AG04450 (cell line): ENCODE results near the gene DGUOK. TPM values are rescaled to one million over a fixed set of nuclear protein-coding genes. Genes with fewer than 3 reads are reported as not detected.

Source experiments
- CTCF ChIA-PET: fragments of 300-600, 350-600 bp; formaldehyde crosslinking; extraction: SDS; loops from one replicate; lab custom pipeline; 2022; ENCODE audit warnings: antibody characterized with exemption, inconsistent platforms; lab: Charles Lee
- POLR2A ChIA-PET: fragments of 350-600 bp; formaldehyde crosslinking; extraction: SDS; loops from one replicate; lab custom pipeline; 2021; ENCODE audit warnings: antibody characterized with exemption, inconsistent platforms; lab: Yijun Ruan, JAX
- DNase-seq: peaks from one replicate; pipeline ENCODE4 v3.0.0-alpha.2; 2011; ENCODE audit warnings: low read depth, low spot score
- H3K27ac ChIP-seq: one replicate; pipeline ENCODE4 v1.5.1; 2012; ENCODE audit warnings: low read depth, low read length, control low read depth
- H3K27me3 ChIP-seq: one replicate; pipeline ENCODE4 v1.6.0; 2012; ENCODE audit warnings: low read length; ENCODE audit not compliant: control insufficient read depth, insufficient read depth
- H3K4me3 ChIP-seq: 2 replicates; pipeline ENCODE4 v1.5.1; 2011; ENCODE audit warnings: mild to moderate bottlenecking, low read depth, low read length, control low read depth
- H3K9me3 ChIP-seq: 2 replicates; pipeline ENCODE4 v1.5.1; 2012; ENCODE audit warnings: low read length; ENCODE audit not compliant: control insufficient read depth, insufficient read depth
- polyA plus RNA-seq: library from polyadenylated mRNA; depleted of rRNA; stranded (reverse); fragments of >200 nt; gene quantifications from 2 replicates; pipeline ENCODE4 v1.2.3, GENCODE V29; 2011
- TF ChIP-seq, protein P1 (sequence below): IDR thresholded peaks from 2 replicates; pipeline ENCODE4 v1.5.1; 2011; ENCODE audit warnings: low read depth, low read length, control low read depth, inconsistent platforms

Gene DGUOK
- polyA plus RNA-seq, 1 experiment = 101 TPM

DNA sequence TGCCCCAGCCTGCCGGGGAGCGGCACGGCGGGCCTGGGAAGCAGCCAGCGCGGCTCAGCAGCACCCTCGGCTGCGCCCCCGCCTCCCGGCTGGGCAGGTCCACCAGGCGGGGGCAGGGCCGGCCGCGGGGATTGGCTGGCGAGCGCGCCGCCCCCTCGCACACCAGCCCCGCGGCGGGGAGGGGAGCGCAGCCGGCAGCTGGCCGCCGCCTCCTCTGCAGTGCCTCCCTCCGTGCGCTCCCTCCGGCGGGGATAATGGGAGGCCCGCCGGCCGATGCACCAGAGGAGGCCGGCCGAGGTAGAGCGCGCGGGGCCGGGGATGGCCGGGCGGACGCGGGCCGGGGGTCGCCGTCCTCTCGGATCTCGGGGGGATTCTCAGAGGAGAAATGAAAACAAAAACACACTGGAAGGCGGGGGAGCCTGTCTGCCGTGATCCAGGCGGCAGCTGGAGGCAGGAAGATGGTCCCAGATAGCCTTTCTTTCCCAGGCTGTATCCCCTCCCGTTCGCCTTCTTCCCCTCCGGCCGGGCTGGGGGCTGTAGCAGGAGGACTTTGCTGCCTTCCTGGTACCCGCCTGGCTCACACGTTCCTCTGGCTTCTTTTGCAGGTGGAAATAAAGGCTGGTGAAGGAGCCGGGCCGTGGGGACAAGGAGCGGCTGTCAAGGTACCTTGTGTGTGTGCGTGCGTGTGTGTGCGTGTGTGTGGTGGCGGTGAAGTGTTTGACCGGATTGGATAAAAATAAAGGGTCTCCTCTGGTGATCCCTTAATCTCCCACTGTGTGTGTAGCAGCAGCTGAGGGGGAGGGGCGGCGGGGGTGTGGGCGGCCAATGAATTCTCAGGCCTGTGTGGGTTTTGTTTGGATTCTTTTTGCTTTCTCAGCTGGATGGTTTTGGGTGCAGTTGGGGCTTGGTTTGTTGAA, 76.1 kb downstream of the DGUOK start:
- POLR2A ChIA-PET = interaction anchor here (0.6 to 1.6 kb wide), 3 partner anchors 15 to 30 kb away, joined by 3 to 9 read pairs (median 3); no protein-coding TSS in a partner anchor
- H3K27ac ChIP-seq = peak overlapping the region; percentile 73
- no peaks in the 10 kb centered on the region for H3K27me3 ChIP-seq
- peak overlapping the region; percentile 78 for H3K4me3 ChIP-seq
- CTCF ChIA-PET = interaction anchor here (0.6 kb wide), 1 partner anchor 51 kb away, joined by 3 read pairs; no protein-coding TSS in a partner anchor
- DNase-seq = peak; percentile 37
- TF ChIP-seq, protein P1, sequence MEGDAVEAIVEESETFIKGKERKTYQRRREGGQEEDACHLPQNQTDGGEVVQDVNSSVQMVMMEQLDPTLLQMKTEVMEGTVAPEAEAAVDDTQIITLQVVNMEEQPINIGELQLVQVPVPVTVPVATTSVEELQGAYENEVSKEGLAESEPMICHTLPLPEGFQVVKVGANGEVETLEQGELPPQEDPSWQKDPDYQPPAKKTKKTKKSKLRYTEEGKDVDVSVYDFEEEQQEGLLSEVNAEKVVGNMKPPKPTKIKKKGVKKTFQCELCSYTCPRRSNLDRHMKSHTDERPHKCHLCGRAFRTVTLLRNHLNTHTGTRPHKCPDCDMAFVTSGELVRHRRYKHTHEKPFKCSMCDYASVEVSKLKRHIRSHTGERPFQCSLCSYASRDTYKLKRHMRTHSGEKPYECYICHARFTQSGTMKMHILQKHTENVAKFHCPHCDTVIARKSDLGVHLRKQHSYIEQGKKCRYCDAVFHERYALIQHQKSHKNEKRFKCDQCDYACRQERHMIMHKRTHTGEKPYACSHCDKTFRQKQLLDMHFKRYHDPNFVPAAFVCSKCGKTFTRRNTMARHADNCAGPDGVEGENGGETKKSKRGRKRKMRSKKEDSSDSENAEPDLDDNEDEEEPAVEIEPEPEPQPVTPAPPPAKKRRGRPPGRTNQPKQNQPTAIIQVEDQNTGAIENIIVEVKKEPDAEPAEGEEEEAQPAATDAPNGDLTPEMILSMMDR = no peak
- no peaks in the 10 kb centered on the region for H3K9me3 ChIP-seq

DNA sequence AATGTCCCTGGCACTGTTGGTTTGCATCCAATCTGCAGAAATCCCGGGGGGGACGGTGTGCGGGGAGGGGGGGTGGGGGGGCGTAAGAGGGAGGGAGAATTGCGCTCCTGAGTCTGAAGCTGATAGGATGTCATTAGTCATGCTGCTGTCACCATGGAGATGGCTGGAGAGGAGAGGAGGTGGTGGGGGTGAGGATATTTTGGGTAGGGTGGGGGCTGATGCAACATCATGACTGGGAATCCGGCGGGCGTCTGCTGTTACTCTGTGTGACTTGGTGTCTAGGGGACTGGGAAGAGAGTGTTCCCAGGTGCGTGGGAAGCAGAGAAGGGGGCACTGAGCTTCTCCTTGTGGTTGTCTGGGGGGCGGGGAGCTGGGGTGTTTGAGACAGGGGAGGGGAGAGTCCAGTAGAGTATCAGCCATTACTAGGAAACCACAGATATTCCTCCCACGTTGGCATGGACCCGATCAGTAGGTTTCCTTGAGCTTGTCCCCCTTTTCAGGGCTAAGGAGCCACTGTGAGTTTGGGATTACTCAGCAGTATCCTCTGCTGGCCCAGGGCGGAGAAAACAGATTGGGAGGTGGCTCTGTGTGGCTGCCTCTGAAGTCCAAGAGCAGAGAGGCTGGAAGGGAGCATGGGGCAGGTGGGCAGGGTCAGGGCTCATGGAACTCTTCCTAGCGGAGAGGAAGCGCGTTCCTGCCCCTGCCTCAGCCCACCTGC, 77.0 kb downstream of the DGUOK start:
- TF ChIP-seq, protein P1 = 0 out of 2 replicates have a peak, but pooled peaks have one; percentile 3
- ChIA-PET CTCF (interaction anchor here (0.9 kb wide), 1 partner anchor 117 kb away, joined by 3 read pairs; no protein-coding TSS in a partner anchor), POLR2A (interaction anchor here (1.6 kb wide), 1 partner anchor 29 kb away, joined by 9 read pairs; no protein-coding TSS in a partner anchor)
- no peaks in the 10 kb centered on the region for H3K9me3 ChIP-seq
- peak overlapping the region; percentile 73 for H3K27ac ChIP-seq
- peak; percentile 26 for DNase-seq
- no peaks in the 10 kb centered on the region for H3K27me3 ChIP-seq
- H3K4me3 ChIP-seq = peak overlapping the region; percentile 78

DNA sequence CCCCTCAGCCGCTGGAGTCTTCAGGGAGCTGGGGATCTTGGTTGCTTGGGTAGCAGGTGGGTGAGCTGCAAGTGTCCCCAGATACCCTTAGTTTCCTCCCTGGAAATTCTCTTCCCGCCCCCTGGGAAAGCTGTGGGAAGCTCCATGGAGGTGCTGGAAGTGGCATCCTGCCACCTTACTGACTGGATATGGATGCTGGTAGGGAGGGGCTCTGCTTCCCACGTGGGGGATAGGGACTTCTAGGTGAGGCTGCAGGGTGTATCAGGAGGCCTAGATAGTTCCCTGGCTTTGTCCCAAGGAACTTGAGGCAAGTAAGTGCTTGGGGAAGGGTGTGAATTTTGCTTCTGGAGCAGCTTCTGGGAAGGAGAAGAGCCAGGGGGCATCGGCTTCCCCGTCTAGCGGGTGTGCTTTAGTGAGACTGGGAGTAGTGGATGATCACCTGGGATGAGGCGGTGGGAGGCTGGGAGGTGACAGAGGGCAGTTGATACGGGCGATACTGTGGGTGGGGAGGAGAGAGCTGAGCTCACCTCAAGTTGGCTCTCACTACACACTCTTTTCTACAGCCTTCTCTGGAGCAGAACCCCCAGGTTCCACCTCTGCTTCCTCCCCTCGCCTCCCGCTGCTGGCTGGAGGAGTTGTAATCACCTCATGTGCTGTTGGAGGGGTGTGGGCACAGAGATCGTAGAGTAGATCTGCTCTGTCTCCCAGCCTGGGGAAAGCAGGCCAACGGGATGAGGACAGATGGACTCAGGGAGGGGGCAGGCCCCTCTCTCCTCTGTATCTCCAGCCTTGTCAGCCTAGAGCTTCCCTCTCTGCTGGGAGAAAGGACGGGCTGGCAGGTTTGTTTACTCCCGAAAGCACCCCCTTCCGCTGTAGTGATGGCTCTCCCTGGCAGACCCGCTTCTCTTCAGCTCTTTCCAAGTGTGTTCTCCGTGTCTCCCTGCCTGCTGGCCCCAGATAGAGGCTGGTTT, 77.8 kb downstream of the DGUOK start:
- no peak for DNase-seq
- TF ChIP-seq, protein P1 = no peak
- POLR2A ChIA-PET = interaction anchor here (1.6 kb wide), 1 partner anchor 28 kb away, joined by 9 read pairs; no protein-coding TSS in a partner anchor
- peak overlapping the region; percentile 78 for H3K4me3 ChIP-seq
- no peaks in the 10 kb centered on the region for H3K27me3 ChIP-seq
- no peaks in the 10 kb centered on the region for H3K9me3 ChIP-seq
- peak overlapping the region; percentile 73 for H3K27ac ChIP-seq
- CTCF ChIA-PET = interaction anchor here (0.9 kb wide), 1 partner anchor 116 kb away, joined by 3 read pairs; no protein-coding TSS in a partner anchor

DNA sequence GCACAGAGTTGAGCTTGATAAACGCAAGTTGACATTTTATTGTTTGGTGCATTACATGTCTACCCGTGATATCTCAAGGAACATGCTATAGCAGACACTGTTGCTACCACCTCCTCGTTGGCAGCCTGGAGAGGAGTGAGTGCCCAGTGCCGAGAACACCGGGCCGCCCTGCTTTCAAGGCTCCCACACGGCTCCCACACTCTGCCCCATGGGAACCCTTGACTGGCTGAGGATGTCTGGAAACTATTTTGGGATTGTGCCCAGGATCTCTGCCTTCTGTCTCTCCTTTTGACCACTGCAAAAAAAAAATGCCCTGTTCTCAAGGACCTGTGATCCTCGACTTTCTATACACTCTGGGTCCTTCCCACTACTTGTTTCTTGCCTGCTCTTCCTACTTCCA, 79.1 kb downstream of the DGUOK start:
- Histone ChIP-seq H3K9me3 (no peaks in the 10 kb centered on the region), H3K27ac (no peak overlapping the region), H3K4me3 (no peak overlapping the region), H3K27me3 (no peaks in the 10 kb centered on the region)
- ChIA-PET POLR2A (no interaction called here), CTCF (no interaction called here)
- no peak for DNase-seq
- TF ChIP-seq, protein P1 = no peak
